GM23338 (cell line): ENCODE measurements around the gene TIMM44.

Experiments
- CREB1 ChIP-seq: fragments of 250-450 bp; sonication (Bioruptor Pico); IDR thresholded peaks from 2 replicates; pipeline ENCODE4 v1.5.0; 2020; ENCODE audit warnings: low read depth, mild to moderate bottlenecking, moderate library complexity
- EZH2 ChIP-seq: fragments of 200-600 bp; sonication (generic); IDR thresholded peaks from one replicate; pipeline ENCODE4 v1.8.0; 2017; ENCODE audit warnings: antibody characterized with exemption, mild to moderate bottlenecking, low read depth; ENCODE audit not compliant: unreplicated experiment
- POLR2AphosphoS5 ChIP-seq: IDR thresholded peaks from 2 replicates; pipeline ENCODE4 v1.6.1; 2016; ENCODE audit warnings: antibody characterized with exemption, low read depth
- REST ChIP-seq: IDR thresholded peaks from one replicate; pipeline ENCODE4 v1.6.1; 2018; ENCODE audit warnings: antibody characterized with exemption; ENCODE audit not compliant: unreplicated experiment
- TF ChIP-seq, protein P1 (sequence below), 2 experiments: fragments of 200-600 bp in 1 of 2; sonication (generic) in 1 of 2; conservative IDR thresholded peaks; 2 replicates each; pipeline versions ENCODE4 v1.5.1 to v1.6.1; 2016 to 2017; ENCODE audit warnings: antibody characterized with exemption in 2 of 2, low read depth in 2 of 2, mild to moderate bottlenecking in 2 of 2, moderate library complexity in 1 of 2

DNA sequence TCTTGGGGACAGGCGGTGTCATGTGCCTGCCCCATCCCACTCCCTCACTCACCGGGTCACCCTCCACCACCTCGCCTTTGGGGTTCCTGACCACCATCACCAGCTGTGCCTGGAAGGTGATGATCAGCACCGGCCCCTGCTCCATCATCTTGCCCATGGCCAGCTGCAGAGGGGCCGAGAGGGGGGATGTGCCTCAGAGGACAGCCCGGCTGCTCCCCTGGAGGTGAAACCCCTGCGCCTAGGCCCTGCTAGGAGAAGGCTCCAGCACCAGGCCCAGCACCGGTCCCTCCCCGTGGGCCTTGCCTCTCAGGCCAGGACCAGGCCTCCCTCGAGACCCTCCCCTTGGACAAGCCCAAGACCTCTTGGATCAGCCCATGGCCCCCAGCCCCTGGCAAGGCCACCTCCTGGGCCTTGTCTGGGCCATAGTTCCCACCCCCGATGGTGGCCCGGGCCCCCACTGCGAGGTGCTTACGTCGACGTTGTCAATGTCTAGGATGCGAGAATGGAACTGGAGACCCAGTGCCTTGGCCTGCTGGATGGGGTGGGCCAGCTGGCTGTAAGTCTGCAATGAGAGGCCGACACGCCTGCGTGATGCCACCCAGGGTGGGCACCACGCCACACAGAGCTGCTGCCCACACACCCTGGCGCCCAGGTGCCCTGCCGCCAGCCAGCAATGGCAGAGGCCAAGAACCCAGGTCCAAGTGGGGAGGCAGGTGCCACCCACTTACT is 15.7 kb downstream of the TIMM44 start:
- TF ChIP-seq, protein P1, sequence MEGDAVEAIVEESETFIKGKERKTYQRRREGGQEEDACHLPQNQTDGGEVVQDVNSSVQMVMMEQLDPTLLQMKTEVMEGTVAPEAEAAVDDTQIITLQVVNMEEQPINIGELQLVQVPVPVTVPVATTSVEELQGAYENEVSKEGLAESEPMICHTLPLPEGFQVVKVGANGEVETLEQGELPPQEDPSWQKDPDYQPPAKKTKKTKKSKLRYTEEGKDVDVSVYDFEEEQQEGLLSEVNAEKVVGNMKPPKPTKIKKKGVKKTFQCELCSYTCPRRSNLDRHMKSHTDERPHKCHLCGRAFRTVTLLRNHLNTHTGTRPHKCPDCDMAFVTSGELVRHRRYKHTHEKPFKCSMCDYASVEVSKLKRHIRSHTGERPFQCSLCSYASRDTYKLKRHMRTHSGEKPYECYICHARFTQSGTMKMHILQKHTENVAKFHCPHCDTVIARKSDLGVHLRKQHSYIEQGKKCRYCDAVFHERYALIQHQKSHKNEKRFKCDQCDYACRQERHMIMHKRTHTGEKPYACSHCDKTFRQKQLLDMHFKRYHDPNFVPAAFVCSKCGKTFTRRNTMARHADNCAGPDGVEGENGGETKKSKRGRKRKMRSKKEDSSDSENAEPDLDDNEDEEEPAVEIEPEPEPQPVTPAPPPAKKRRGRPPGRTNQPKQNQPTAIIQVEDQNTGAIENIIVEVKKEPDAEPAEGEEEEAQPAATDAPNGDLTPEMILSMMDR (conservative IDR thresholded peaks at IDR 0.05; ENCODE audit: low read depth in 2 of 2), result no peak
- TF ChIP-seq CREB1 (no peak), EZH2 (no peak), POLR2AphosphoS5 (no peak), REST (no peak)
